DOHH2 (cell line): ENCODE results near the gene MAPK4.
"Not testable (repeated sequence)": the region's sequence is repeated elsewhere in the genome, so short reads cannot be mapped to it uniquely, and the experiment has no call there.

Experiments
- H3F3A ChIP-seq: fragments of 200-600 bp; sonication (generic), shearing (Covaris generic); 2 replicates; pipeline ENCODE4 v1.6.0; 2016; ENCODE audit warnings: antibody characterized with exemption, mild to moderate bottlenecking; ENCODE audit not compliant: control insufficient read depth, insufficient read depth
- H3K27ac ChIP-seq: fragments of 200-600 bp; sonication (generic); 2 replicates; pipeline ENCODE4 v1.5.1; 2014; ENCODE audit warnings: low read depth, mild to moderate bottlenecking, low read length, moderate library complexity
- H3K27me3 ChIP-seq: fragments of 200-600 bp; sonication (generic); 2 replicates; pipeline ENCODE4 v1.6.1; 2014; ENCODE audit warnings: mild to moderate bottlenecking, low read length, mixed read lengths; ENCODE audit not compliant: control insufficient read depth
- H3K36me3 ChIP-seq: fragments of 200-600 bp; sonication (generic); 2 replicates; pipeline ENCODE4 v1.6.1; 2014; ENCODE audit warnings: mild to moderate bottlenecking, low read length, moderate library complexity, mixed read lengths; ENCODE audit not compliant: control insufficient read depth
- H3K4me1 ChIP-seq: fragments of 200-600 bp; sonication (generic); 2 replicates; pipeline ENCODE4 v1.6.1; 2014; ENCODE audit warnings: mild to moderate bottlenecking, low read length, mixed read lengths; ENCODE audit not compliant: control insufficient read depth
- H3K4me2 ChIP-seq: fragments of 200-600 bp; sonication (generic); 2 replicates; pipeline ENCODE4 v1.6.0; 2014; ENCODE audit warnings: mild to moderate bottlenecking, low read length, moderate library complexity
- H3K4me3 ChIP-seq: fragments of 200-600 bp; sonication (generic); 2 replicates; pipeline ENCODE4 v1.5.1; 2014; ENCODE audit warnings: mild to moderate bottlenecking, low read length, mixed read lengths
- H3K79me2 ChIP-seq: fragments of 200-600 bp; sonication (generic); 2 replicates; pipeline ENCODE4 v1.6.1; 2014; ENCODE audit warnings: mild to moderate bottlenecking, low read length, mixed read lengths; ENCODE audit not compliant: control insufficient read depth
- H3K9me2 ChIP-seq: fragments of 200-600 bp; sonication (generic); replicated peaks from 2 replicates; pipeline ENCODE4 v1.6.1; 2014; ENCODE audit warnings: mild to moderate bottlenecking, low read length, mixed read lengths; ENCODE audit not compliant: control insufficient read depth
- H3K9me3 ChIP-seq: fragments of 200-600 bp; sonication (generic); 2 replicates; pipeline ENCODE4 v1.6.1; 2014; ENCODE audit warnings: antibody characterized with exemption, low read length, mixed read lengths; ENCODE audit not compliant: control insufficient read depth, insufficient read depth
- H4K20me1 ChIP-seq: fragments of 200-600 bp; sonication (generic); 2 replicates; pipeline ENCODE4 v1.6.0; 2014; ENCODE audit warnings: low read depth, mild to moderate bottlenecking, antibody characterized with exemption, low read length, moderate library complexity; ENCODE audit not compliant: control insufficient read depth, insufficient read depth
- CTCF ChIP-seq: fragments of 200-600 bp; sonication (generic); IDR thresholded peaks from one replicate; pipeline ENCODE4 v1.5.1; 2014; ENCODE audit warnings: antibody characterized with exemption, mild to moderate bottlenecking, low read depth, low read length; ENCODE audit not compliant: poor library complexity, severe bottlenecking
- EZH2phosphoT487 ChIP-seq: fragments of 200-600 bp; sonication (generic); IDR thresholded peaks from 2 replicates; pipeline ENCODE4 v1.6.1; 2017; ENCODE audit warnings: borderline replicate concordance, mild to moderate bottlenecking, antibody characterized with exemption, low read length, moderate library complexity, mixed read lengths

Gene MAPK4

GRCh38 chr18:50559752-50560680 lies at the start of gene MAPK4:
Gene MAPK4 (plus strand): TSS chr18:50560087. CDS start chr18:50663959, 103,872 bp downstream.
- no peaks in the 10 kb centered on the region for H3K27me3 ChIP-seq
- no peaks in the 10 kb centered on the region for H3K4me1 ChIP-seq
- TF ChIP-seq CTCF (no peak), EZH2phosphoT487 (no peak)
- H3K4me3 ChIP-seq, result no peak within 1 kb of the TSS
- no peaks in the 10 kb centered on the region; the same call in 1 of the 2 replicates for H3K9me3 ChIP-seq
- no peaks in the 10 kb centered on the region for H3K9me2 ChIP-seq
- H3F3A ChIP-seq, result no peaks in the 10 kb centered on the region
- no peaks in the 10 kb centered on the region for H3K36me3 ChIP-seq
- no peak within 1 kb of the TSS for H3K4me2 ChIP-seq
- no peak within 1 kb of the TSS for H3K27ac ChIP-seq
- no peaks in the 10 kb centered on the region for H4K20me1 ChIP-seq
- no peaks in the 10 kb centered on the region for H3K79me2 ChIP-seq

- not testable (repeated sequence) for H3K4me2 ChIP-seq, H3K9me2 ChIP-seq, H3K4me3 ChIP-seq, H3K9me3 ChIP-seq, H4K20me1 ChIP-seq, H3K36me3 ChIP-seq, H3K79me2 ChIP-seq, H3K27ac ChIP-seq, H3K27me3 ChIP-seq, H3K4me1 ChIP-seq, H3F3A ChIP-seq
Observed at GRCh38 chr18:50517277-50517676, 42.6 kb upstream of the MAPK4 start.

GRCh38 chr18:50518787-50519546 lies 40.9 kb upstream of the MAPK4 start:
- no peaks in the 10 kb centered on the region for H3K9me3 ChIP-seq
- H3K4me1 ChIP-seq, result no peaks in the 10 kb centered on the region
- no peak overlapping the region for H3K4me2 ChIP-seq
- H3F3A ChIP-seq, result no peaks in the 10 kb centered on the region
- no peak for TF ChIP-seq CTCF
- TF ChIP-seq EZH2phosphoT487, result no peak
- H3K27ac ChIP-seq, result no peak overlapping the region
- no peaks in the 10 kb centered on the region for H3K27me3 ChIP-seq
- H3K79me2 ChIP-seq, result no peaks in the 10 kb centered on the region
- H3K36me3 ChIP-seq, result no peaks in the 10 kb centered on the region
- H3K4me3 ChIP-seq, result no peak overlapping the region
- H3K9me2 ChIP-seq, result no peaks in the 10 kb centered on the region
- no peaks in the 10 kb centered on the region for H4K20me1 ChIP-seq

GRCh38 chr18:50523165-50523564 lies 36.7 kb upstream of the MAPK4 start:
- H3F3A ChIP-seq, result no peaks in the 10 kb centered on the region
- no peaks in the 10 kb centered on the region for H3K9me3 ChIP-seq
- no peaks in the 10 kb centered on the region for H3K79me2 ChIP-seq
- no peak overlapping the region for H3K4me3 ChIP-seq
- H4K20me1 ChIP-seq, result no peaks in the 10 kb centered on the region
- H3K4me2 ChIP-seq, result no peak overlapping the region
- H3K36me3 ChIP-seq, result no peaks in the 10 kb centered on the region
- no peak overlapping the region for H3K27ac ChIP-seq
- no peaks in the 10 kb centered on the region for H3K4me1 ChIP-seq
- no peak for TF ChIP-seq EZH2phosphoT487
- no peak for TF ChIP-seq CTCF
- no peaks in the 10 kb centered on the region for H3K9me2 ChIP-seq
- no peaks in the 10 kb centered on the region for H3K27me3 ChIP-seq
